GM19043 (cell line): ENCODE data around the gene RPN2.

ENCODE experiments used
- ATAC-seq: cut with Tn5 transposase; IDR thresholded peaks from one replicate; pipeline ENCODE4 v1.9.1; 2021; ENCODE audit warnings: low read depth; ENCODE audit not compliant: unreplicated experiment

The RPN2 gene

DNA sequence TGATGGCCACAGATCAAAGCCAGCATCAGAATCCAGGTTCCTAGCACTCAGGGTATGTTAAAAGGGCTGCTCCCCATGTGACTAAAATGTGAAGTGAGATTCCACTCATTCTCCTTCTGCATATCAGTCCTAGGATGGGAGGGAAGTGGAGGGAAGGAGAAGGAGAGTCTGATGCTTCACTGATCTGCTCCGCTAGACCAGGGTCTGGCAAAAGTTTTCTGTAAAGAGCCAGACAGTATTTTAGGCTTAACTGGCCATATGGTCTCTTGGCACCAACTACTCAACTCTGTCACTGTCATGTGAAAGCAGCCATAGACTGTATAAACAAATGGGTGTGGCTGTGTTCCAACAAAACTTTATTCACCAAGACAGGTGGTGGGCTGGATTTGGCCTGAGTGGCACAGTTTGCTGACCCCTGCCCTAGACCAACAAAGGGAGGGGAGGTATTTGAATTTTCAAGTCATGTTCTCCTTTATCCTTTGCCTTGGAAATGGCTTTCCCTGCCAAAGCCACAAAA is 59.9 kb downstream of the RPN2 start:
- no peak for ATAC-seq

DNA sequence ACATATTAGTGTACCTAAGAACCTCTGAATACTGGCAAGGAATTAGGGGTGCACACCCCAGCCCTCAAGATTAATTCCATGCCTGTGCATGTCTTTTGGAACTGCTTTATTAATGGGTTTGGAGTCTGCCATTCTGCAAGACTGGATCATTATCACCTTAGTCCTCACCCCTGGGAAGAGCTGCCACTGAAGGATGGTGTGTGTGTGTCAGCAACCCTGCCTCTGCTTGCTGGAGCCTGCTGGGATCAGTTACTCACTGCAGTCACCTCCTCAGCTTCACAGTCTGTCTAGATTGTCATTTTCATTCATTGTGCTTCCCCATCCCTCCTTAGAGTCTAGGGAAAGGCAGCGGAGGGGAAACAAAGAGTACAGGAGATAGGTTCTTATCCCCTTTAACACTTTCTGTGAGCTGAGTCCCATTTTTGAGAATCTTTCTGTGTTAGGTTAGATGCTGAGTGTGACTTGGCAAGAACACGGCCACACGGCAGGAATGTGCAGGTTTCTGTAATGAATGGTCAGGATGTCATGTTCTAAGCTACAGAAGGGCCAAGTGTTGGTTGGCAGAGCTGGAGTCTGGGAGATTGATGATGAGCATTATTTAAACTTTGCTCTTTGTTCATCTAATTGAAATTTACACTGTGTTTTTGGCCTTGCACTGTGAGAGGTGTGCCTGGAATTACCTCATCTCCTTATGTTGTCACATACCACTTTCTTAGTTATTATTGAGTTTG is 61.4 kb downstream of the RPN2 start:
- no peak for ATAC-seq

- ATAC-seq: no peak
These were observed 63.4 kb downstream of the RPN2 start for GRCh38 chr20:37242503-37242902.

DNA sequence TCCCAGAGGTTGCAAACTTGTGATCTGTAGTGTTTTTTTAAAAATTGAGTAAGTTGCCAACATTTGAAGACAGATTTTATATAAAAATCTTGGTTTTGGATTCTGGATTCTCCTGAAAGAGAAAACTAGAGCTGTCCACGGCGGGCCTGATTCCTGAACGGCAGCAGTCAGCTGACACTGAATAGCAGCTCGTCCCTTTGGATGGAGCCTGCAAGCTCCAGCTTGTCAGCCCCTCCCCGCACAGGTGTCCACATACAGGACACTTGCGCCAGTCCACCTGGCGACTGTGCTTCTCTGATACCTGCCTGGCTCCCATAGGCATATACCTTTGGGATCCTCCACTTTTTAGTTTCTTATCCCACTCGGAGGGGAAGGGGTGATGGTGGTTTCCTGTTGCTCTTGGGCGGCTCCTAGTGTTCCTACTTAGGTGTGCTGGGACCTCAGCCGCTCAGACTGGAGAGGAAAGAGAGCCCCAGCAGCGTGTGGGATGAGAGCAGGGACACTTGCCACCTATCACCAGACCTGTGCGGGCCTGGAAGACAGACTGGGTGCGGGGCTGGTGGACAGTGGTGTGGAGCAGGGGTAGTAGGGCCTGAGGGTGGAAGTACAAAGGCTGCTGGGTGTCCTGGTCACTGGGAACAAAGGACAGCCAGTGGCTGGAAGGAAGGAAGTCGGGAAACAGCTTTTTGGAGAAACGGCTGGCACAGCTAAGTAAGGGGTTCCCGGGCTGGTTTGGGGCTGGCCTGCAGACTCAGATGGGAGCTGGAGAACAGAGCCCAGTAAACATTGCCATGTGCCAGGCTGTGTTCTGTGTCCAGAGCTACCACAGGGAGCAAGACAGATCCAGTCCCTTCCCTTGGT is 64.2 kb downstream of the RPN2 start:
- no peak for ATAC-seq

- no peak for ATAC-seq
These were observed 64.9 kb downstream of the RPN2 start for GRCh38 chr20:37243937-37244571.

DNA sequence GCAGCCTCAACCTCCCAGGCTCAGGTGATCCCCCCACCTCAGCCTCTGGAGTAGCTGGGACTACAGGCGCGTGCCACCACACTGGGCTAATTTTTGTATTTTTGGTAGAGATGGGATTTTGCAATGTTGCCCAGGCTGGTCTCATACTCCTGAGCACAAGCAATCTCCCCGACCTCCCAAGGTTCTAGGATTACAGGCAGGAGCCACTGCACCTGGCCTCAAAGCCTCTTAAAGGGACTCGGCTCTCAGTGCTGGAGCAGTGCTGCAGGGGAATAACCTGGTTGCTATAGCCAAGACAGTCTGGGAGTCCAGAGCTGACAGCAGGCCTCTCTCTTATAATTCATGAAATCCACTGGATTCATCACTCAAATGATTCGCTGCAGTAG is 65.4 kb downstream of the RPN2 start:
- no peak for ATAC-seq

DNA sequence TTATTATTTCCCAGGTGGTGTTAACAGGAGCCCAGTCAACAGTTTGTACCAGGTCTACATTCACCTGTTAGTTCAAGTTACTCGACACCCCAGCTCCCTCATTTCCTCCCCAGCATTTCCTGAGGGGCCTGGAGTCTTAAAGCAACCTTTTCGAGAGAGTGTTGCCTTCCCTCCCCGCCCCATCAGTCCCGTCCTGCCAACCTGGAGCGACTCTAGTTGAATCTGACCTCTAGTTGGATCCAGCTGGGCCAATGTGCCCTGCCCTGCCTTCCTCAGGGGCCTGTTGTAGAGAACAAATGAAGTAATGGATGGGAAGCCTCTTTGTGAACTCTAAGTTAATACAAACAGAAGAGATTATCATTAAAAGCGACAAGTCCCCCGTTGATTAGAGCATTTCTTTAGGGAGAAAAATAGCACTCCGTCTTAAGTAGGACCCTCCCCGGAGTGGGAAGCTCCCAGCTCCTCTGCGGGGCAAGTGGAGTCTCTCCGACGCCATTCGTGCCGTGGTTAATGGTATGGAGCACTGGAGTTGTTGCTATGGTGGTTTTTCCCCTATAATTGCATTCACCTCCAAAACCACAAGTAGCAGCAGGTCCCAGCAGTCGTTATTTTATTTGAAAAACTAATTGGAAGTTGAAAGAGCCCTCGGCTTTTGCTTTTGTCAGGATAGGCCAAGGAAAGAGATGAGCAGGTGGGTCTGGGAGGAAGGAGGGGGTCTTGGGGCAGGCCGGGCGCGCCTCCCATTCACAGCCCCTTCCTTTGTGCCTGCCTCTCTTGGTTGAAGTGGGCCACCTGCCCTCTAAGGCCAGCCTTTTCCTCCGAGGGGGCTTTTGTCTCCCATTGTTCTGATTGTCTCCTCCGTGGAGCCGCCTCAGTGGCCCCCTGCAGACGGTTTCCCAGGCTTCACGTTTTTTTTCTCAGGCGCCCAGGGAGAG is 66.4 kb downstream of the RPN2 start:
- no peak for ATAC-seq

- no peak for ATAC-seq
These were observed 67.6 kb downstream of the RPN2 start for GRCh38 chr20:37246736-37247135.

DNA sequence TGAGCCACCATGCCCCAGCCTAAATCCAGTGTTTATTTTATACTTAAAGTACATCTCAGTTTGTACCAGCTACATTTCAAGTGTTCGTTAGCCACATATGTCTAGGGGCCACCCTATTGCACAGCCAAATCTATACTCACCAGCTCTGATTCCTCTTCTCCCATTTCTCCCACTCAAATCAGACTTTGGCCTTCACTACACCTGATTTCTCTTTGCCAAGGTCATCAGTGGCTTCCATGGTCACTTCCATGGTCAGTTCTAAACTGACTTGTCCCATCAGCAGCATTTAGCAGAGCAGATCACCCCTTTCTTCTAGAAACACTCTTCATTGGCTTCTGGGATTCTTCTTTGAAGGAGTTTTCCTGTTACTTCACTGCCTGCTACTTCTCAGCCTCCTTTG is 68.4 kb downstream of the RPN2 start:
- ATAC-seq: no peak

DNA sequence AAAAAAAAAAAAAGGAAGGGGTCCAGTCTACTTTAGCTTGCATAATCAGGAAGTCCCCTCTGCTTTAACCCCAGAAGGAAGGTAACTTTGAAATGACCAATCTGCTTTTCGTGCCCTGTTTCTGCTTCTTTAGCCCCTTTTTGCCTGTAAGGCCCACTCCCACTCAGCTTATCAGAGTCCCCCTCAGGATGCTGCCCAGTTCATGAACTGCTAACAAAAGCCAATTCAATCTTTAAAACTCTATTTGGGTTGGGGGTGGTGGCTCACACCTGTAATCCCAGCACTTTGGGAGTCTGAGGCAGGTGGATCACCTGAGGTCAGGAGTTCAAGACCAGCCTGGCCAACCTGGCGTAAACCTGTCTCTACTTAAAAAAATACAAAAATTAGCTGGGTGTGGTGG is 70.2 kb downstream of the RPN2 start:
- ATAC-seq: no peak

DNA sequence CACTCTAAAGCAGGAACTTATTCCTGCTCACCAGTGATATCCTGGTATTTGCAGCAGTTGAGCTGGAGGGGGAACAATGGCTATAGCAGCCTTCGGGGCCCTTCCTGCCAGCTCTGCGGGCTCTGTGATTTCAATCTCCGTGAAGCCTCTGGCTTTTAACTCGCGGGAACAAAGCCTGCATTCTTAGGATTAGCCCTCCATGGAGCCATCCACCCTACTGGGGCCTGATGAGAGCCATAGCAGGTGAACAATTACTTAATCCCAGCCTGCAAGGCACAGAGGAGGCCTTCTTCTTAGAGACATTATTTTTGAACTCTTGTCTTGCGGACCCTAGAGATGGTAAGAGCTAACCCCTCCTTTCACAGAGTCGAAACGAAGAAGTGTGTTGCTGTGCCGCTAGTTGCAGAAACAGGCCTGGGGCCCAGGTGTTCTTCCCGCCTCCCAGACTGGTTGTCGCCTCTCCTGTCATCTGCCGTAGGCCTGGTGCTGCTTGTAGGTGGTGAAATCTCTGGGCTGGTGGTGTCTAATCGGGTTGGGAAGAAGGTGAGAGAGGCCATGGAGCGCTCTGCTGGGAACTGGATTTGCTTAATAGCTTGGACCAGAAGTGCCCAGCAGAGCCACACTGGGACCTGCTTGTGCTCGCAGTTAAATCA is 72.8 kb downstream of the RPN2 start:
- ATAC-seq: no peak

GRCh38 chr20:37253087-37253486 is 74.0 kb downstream of the RPN2 start:
- no peak for ATAC-seq

DNA sequence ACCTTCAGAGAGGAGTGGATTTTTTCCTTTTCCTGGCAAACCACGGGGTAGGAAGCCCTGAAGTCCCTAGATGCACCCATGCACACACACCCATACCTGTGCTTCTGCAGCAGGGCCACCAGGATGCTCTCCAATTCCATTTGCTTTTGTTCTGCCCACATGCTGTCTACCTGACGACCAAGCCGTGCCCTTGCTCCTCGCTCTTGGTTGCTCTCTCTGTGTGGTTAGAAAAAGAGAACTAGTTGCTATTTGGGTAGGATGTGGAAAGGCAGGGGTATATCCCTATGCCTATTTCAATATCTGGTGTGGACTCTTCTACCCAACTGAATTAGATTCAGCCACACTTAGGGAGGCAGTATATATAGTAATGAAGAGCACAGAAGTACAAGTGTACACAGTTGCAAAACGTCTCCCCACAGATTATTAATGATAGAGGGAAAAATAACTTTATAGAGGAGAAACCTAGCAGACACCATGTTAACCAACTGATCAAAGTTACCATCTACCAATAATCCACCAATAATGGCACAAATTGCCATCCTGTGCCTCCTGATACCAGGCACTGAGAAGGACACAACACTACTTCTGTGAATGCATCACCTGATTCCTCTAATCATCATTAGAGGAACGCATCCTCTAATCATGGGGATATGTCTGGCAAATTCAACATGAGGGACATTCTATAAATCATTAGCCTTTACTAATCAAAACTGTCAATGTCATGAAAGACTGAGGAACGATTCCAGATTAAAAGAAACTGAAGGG is 75.2 kb downstream of the RPN2 start:
- ATAC-seq: no peak

DNA sequence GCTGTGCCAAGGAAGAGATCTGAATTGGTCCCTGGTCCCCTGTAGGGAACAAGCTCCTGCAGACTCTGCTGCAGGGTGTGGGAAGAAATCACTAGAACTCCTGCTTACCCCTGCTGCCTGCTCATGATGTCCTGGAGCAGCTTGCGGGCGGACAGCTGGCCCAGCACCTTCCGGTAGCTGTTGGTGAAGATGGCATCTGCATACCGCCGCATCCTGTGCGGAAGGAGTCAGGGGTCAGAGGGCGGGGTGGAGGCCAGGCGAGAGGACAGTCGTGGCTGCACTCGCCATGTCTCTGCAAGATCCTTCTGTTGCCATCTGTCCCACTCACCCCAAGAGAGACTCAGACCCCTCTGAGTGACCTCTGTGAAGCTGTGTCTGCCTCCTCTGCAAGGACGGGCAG is 77.2 kb downstream of the RPN2 start:
- no peak for ATAC-seq

- no peak for ATAC-seq
These were observed 78.4 kb downstream of the RPN2 start for GRCh38 chr20:37257530-37257929.

GRCh38 chr20:37257988-37258387 is 78.9 kb downstream of the RPN2 start:
- no peak for ATAC-seq

DNA sequence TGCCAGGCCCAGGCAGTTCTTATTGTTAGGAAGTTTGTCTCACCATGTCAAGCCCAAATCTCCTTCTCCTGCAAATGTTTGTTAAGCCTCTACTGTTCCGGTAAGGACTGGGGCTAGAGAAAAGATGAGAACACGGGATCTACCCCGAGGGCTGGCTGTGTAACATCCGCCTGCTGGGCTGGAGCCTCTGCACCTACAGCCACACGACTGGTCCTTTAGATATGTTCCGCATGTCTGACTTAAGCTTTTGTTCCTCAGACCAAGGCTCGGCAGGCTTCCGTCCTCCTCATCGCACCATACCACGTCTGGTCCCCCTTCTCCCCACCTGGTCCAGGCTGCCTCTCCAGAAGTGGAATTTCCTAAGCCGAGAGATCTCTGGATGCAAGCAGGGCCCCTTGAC is 79.9 kb downstream of the RPN2 start:
- ATAC-seq: no peak

DNA sequence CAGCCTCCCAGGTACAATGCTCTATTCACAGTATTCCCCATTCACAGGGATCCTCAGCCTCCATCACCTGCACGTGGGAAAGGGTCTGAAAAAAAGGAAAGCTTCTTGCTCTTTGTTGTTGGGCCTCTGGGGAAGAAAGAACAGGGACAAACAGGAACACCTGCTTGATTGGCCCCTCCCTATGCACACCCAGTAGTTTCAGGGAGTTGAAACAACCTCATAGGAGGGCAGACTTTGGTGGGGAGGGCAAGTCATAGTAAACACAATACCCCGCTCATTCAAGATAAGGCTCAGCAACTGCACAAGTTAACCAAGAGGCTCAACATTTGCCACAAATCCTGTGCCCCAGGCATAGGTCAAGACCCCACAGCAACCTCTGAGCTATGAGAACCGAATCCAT is 80.7 kb downstream of the RPN2 start:
- no peak for ATAC-seq

DNA sequence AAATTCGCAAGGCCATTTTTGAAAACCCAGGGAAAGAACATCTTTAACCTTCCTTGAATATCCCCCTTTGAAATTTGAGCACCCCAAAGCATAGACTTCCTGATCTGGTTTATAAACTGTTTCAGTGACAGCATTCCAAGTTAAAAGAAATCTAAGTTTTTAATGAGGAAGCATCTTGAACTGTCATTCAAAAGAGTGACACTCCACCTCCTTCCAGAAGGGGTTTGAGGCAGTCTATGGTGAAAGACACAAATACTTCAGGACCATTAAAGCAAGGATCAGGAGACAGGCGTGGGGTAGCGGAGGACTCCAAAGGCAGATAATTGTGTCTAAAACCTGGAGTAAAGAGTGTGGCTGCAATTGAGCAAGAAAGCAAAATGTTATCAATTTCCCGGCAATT is 81.8 kb downstream of the RPN2 start:
- ATAC-seq: no peak
